ENCODE data around the gene ISL1. TPM values are rescaled to one million over a fixed set of nuclear protein-coding genes. Genes with fewer than 3 reads are reported as not detected.
A peak's percentile ranks its signal among the peaks of the same experiment; 100 is the strongest.

Gene ISL1
- under 1 TPM in 3 of 5 donors, not detected in 2; 0.05 to 0.54 (median 0.15) TPM for polyA plus RNA-seq (ENCODE audit: insufficient read depth in 1 of 5, insufficient read length in 5 of 5, low replicate concordance in 1 of 5)
- long read RNA-seq, donor 1, result 0 reads
- long read RNA-seq, donor 2, result 0 reads
- long read RNA-seq, donor 3, result 0 reads
- long read RNA-seq, donor 4, result 0 reads
- long read RNA-seq, donor 5, result 0 reads
- long read RNA-seq, donor 6, result 0 reads
- long read RNA-seq, donor 7, result 0 reads
- long read RNA-seq, donor 8, result 0 reads

DNA sequence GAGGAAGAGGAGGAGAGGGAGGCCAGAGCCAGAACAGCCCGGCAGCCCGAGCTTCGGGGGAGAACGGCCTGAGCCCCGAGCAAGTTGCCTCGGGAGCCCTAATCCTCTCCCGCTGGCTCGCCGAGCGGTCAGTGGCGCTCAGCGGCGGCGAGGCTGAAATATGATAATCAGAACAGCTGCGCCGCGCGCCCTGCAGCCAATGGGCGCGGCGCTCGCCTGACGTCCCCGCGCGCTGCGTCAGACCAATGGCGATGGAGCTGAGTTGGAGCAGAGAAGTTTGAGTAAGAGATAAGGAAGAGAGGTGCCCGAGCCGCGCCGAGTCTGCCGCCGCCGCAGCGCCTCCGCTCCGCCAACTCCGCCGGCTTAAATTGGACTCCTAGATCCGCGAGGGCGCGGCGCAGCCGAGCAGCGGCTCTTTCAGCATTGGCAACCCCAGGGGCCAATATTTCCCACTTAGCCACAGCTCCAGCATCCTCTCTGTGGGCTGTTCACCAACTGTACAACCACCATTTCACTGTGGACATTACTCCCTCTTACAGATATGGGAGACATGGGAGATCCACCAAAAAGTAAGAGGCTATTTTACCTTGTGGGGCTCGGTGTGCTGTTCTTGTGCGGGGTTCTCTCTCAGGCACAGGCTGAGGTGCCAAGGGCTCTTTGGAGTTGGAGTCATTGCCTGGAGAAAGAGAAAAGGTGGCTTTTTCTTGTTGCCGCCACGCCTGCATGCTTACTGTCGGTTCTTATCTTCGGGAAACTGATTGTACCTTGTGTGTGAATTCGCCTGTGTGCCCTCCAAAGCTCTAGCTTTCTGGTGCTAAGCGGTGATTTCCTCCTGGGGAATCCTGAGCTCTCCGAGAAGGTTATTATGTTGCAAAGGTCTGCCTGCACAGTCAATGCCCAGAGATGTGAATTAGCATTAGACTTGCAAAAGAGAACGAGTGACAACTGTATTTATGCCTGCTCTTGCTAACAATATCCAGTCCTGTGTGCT lies at the start of gene ISL1:
TSS of gene ISL1 (plus strand) at position 318 of the 991 bp plus-strand sequence. CDS start at position 542, 224 bp downstream.
- DNase-seq, result peak; percentile 86 to 88

DNA sequence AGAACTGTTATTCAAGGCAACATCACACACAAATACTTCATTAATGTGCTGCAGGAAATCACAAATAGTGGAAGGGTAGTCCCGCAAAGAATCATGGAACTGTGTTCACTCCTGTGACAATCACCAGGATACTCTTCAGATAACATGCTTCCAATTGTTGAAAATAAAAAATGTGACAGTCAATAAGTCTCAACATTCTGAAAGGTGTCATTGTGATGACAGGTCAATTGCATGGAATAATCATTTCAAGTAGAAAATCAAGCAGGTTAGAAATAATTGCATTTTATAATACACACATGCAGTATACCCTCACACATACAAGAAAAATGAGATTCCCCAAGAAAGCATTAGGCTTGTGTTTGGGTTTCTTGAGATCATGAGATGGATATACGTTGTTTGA lies 46.4 kb upstream of the ISL1 start:
- no peak for DNase-seq

GRCh38 chr5:51345106-51345505 lies 38.1 kb upstream of the ISL1 start:
- DNase-seq, result no peak

DNA sequence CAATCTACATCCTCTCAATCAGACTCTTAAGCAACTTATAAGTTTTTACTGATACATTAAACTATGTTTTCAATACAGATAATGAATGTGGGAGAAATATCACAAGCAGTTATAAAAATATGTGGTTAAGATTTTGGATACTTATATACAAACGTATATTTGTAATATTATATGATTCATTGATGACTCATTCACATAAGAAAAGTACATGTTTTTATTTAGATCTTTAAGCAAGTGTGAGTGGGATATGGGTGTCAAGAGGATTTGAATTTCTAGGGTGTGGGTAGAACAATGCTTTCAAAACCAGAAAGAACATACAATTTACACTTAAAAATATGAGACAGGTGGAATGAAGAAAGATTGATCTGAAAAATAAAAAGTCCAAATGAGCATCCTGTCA lies 36.1 kb upstream of the ISL1 start:
- DNase-seq, result no peak

DNA sequence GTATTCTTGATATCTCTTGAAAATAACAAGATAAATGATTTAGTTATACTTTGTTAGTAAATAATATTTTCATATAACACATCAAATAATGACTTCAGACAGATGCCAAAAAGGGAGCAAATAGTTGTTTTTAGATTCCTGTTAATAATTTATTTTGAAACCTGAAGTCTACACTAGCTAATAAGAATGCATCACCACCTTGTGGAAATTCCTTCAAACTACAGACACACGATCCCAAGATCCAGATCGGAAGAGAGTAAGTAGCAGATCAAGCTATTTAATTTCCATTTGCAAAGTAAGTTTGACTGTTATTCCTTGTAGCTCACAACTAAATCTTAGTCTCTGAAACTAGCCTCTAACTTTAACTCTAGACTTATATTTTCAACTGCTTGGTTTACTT lies 35.5 kb upstream of the ISL1 start:
- no peak for DNase-seq

- no peak for DNase-seq
Measured at GRCh38 chr5:51371052-51371451, 12.2 kb upstream of the ISL1 start.

- no peak for DNase-seq
Measured at GRCh38 chr5:51373880-51374523, 9.2 kb upstream of the ISL1 start.

DNA sequence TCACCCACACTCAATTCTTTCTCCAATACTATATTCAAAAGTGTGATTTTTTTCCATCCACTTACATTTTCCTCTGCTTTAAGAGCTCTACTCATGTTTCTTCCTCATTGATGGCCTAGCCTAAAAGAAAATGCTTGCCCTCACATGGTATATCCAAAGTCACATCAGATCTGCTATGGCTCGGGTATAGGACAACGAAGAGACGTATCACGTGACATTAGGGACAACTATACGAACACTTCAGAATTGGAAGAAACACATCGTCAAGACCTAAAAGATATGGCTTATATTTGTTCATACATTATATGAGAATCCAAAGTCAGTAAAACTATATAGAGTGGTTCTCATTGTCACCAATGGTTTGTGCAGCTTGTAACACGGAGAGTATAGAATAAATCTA lies 8.2 kb upstream of the ISL1 start:
- no peak for DNase-seq

GRCh38 chr5:51376509-51376908 lies 6.7 kb upstream of the ISL1 start:
- DNase-seq, result no peak

DNA sequence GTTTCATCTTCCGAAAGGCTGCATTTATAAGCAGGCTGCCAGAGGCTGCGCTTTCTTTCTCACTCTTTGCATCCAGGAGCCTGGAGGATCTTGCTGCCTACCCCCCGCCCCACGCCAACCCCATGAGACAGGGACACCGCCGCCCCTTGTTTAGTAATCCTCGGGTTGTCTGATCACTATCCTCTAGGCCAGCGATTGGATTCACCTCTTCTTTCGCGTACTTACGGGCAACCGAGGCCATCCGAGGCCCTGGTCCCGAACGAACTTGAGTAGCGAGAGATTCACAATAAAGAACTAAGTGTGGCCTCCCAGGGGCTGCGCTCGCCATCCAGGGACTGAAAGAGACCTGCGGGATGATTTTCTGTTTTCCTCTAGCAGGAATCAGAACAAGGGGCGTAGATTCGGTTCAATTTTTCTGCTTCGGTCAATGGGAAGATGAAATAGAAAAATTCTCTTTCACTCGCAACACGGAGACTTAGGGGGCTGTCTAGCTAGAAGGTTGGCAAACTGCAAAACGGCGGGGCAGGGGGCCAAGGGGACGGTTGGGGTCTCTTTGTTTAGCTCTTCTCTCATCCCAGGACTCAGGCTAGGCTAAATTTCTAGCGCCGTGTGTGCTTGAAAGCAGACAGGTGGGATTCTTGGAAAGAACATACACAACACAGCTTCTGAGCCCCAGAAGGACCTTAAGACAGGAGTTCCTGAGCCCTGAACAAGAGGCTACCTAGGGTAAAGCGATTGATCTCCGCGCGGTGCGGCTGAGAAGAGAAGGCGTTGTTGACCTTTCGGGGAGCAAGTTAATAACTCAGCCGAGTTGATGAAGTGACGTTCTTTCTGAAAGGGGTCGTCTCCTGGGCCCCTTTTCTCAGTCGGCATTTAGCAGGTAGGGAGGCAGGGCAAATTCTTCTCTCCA lies 5.8 kb upstream of the ISL1 start:
- DNase-seq, result no peak

DNA sequence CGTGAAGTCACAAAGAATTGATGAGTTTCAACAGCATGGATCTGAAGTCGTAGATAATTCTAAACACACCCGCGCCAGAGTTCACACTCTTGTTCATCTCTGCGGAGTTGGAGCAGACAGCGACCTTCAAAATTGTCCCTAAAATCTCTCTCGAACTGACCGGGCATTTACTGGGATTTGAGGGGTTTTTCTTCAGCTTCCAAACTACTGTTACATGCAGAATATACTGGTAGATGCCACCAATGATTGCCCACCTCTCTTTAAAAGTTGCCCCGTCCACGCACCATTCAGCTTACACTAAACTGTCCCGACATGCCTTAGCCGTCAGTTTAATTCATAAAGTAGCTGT lies 5.2 kb upstream of the ISL1 start:
- no peak for DNase-seq

DNA sequence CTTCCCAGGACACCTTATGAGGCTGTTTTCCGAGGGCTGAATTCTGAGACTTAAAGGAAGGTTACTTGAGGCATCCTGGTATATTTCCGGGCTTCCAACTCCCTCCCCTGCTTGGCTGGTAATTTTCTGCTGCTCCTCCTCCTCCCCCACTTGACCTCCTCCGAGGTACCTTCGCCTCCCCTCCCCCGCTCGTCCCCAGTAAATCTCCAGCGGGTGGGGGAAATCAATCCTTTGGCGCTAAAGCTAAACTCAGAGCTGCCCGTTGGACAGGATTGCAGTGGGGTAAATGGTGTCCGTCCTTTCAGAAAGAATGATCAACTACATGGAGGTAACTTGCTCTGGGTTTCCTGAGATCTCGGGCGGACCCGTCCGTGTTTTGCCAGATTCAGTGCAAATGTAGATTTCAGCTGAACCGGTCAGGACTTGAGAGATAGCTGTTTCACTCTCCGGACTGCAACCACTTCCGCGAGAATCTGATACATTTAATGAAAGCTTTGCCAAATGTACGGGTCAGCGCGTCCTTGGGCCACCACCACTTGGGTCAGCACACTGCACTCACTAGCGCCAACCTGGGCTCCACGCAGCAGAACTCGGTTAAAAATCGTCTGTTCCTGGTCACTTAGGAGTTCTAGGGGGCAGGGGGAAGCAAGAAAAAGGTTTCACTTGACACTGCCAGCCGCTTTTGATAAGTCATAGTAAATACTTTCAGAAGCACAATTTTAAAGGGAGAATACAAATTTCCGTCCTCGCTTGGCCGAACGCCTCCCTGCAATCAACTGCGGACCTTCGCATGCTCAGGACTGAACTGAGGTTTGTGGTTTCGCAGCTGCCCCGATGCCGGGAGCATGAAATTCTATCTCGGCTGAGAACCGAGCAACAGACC lies 4.6 kb upstream of the ISL1 start:
- no peak for DNase-seq

DNA sequence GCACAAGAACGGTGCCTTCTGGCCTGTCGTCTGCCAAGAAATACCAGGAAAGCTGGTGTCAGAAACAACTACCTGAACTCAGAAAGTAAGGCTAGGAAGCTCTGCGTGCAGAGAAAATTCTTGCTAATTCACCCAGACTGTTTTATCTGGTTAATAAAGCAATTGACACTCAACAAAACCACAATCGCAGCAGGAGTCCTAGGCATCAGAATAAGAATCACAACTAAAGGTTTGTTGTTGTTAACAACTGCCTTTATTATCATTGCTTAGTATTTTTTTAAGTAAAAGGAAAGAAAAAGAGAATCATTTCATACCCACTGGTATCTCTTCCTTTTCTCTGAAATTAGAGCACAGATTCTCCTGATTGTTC lies 3.9 kb upstream of the ISL1 start:
- DNase-seq, result no peak

GRCh38 chr5:51380603-51381207 lies 2.5 kb upstream of the ISL1 start:
- DNase-seq, result no peak

- no peak for DNase-seq
Measured at GRCh38 chr5:51381761-51382474, 1.3 kb upstream of the ISL1 start.

DNA sequence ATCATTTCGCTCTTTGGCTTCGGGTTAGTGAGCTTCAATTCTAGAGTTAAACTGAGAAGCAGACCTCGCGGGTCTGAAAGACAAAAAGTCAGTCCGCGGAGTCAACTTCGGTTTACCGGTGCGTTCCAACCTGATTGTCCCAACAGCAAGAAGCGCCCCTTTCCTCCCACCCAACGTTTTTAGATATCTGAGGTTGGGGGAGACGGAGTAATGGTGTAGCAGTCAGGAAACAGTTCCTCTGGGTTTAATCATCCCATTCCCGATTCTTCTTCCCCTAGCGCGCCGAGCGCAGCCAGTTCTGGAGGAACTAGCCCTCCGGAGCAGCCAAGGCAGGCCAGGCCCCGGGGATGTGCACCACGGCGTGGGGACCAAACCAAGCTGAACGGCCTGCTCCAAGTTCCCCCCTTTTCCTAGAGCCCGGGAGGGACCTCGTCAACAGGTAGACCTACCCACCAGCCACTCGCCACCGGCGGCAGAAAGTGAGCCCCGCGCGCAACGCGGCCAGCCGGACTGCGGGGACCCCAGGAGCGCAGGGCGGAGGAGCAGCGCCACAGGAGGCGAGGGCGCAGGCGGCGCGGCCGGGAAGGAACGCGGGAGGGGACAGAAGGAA lies 622 bp upstream of the ISL1 start:
- no peak for DNase-seq

- no peak for DNase-seq
Measured at GRCh38 chr5:51384281-51384840, 1.1 kb downstream of the ISL1 start.

DNA sequence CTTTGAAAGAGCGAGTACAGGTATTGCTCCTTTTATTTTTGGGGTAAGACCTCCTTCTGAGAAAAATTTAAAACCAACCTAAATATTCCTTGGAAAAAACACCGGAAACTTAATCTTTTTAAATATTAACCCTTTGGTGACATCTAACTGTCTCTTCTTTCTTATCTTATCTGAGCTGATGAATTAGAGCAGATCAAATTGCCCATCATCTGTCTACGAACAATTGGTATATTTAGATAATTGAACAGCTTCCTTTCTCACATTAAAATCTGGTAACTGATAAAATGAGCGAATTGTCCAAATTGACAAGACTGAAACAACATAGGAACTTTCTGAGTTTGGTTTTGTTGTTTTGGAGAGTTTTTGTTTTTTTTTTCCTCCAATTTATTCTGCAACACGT lies 2.0 kb downstream of the ISL1 start:
- no peak for DNase-seq
